ENCODE data around the gene JUN. TPM values are rescaled to one million over a fixed set of nuclear protein-coding genes. Genes with fewer than 3 reads are reported as not detected.

Gene JUN
- total RNA-seq, 4 donors from 2014 or later: 77.7 to 126 (median 111) TPM

DNA sequence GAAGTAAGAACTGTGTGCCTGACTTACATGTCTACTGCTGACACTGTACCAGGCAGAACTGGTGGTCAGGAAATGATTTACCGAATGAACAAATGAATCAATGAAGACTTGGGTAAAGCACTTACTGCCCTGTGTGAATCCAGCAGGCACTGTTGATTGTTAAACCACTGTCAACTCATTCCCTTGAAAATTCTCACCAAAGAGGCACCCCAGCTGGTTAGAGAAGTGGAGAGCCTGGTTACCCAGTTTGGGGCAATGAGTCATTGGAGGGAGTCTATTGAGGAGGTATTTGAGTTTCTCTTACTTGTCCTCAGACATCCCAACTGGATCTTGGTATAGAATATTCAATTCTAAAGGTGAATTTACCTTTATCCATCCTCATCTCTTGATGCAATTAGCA, 34.2 kb downstream of the JUN start:
- Histone ChIP-seq H3K4me1 (peaks cover under 1 to 26% (median 22%) of the 10 kb centered on the region in 4 donors), H3K27me3 (no peaks in the 10 kb centered on the region), H3K36me3 (no peaks in the 10 kb centered on the region), H3K4me3 (no peak overlapping the region), H3K9me3 (no peaks in the 10 kb centered on the region), H3K27ac (replicated peaks in 1 of 4) (no peak overlapping the region)
- intact Hi-C loops (cut with DNase I): no loop called here
- WGBS: 100% methylated on average over 1 of the region's 1 CpG
- no peak for DNase-seq (ENCODE audit: extremely low spot score)
- TF ChIP-seq EP300 (IDR thresholded peaks at IDR 0.05): no peak
- TF ChIP-seq POLR2A (IDR thresholded peaks at IDR 0.05; ENCODE audit: low read depth): no peak
- no peak for TF ChIP-seq POLR2AphosphoS5 (IDR thresholded peaks at IDR 0.05)
- TF ChIP-seq, protein P1, sequence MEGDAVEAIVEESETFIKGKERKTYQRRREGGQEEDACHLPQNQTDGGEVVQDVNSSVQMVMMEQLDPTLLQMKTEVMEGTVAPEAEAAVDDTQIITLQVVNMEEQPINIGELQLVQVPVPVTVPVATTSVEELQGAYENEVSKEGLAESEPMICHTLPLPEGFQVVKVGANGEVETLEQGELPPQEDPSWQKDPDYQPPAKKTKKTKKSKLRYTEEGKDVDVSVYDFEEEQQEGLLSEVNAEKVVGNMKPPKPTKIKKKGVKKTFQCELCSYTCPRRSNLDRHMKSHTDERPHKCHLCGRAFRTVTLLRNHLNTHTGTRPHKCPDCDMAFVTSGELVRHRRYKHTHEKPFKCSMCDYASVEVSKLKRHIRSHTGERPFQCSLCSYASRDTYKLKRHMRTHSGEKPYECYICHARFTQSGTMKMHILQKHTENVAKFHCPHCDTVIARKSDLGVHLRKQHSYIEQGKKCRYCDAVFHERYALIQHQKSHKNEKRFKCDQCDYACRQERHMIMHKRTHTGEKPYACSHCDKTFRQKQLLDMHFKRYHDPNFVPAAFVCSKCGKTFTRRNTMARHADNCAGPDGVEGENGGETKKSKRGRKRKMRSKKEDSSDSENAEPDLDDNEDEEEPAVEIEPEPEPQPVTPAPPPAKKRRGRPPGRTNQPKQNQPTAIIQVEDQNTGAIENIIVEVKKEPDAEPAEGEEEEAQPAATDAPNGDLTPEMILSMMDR (IDR thresholded peaks at IDR 0.05): no peak

DNA sequence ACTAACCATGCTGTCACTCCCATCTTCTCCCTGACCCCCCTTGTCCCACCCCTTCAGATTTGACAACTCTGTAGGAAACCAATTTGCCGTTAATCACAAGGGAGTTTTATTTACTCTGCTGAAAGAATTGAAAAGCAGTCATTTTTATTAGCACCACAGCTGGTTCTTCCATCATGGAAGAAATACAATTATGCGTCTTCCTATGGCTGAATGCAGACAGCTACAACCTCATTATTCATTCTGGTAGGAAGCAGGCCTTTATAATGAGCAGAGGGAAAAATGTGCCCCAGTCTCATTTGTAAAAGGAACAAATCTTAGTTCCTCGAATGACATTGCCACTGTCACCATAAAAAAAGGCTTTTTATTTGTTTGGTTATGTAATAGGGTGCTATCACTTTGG, 35.2 kb downstream of the JUN start:
- TF ChIP-seq EP300 (IDR thresholded peaks at IDR 0.05) (no peak), POLR2AphosphoS5 (IDR thresholded peaks at IDR 0.05) (no peak), POLR2A (IDR thresholded peaks at IDR 0.05; ENCODE audit: low read depth) (no peak)
- TF ChIP-seq, protein P1 (IDR thresholded peaks at IDR 0.05): no peak
- H3K4me1 ChIP-seq: peaks cover 0 to 16% (median 14%) of the 10 kb centered on the region in 4 donors
- H3K27me3 ChIP-seq: no peaks in the 10 kb centered on the region
- no peaks in the 10 kb centered on the region for H3K36me3 ChIP-seq
- H3K27ac ChIP-seq (replicated peaks in 1 of 4): no peak overlapping the region
- WGBS: 49% methylated on average over 3 of the region's 3 CpGs
- intact Hi-C loops (cut with DNase I): no loop called here
- no peak for DNase-seq (ENCODE audit: extremely low spot score)
- no peaks in the 10 kb centered on the region for H3K9me3 ChIP-seq
- no peak overlapping the region for H3K4me3 ChIP-seq

DNA sequence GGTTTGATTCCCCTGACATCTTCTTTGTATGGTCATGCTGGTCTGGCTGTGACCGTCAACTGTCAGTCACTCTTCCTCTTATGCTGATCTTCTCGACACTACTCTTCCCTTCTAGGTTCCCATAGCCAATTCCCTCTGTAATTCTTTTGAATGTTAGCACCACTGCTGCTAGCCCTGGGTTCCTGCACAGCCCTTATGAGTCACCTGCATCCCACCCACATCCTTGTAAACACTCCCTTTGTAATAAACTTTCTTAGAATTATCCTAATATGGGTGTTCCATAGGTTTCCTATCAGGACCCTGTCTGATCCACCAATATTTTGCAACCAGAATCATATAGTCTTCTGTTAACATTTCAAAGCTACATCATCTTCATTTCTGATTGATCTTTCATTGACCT, 37.1 kb downstream of the JUN start:
- Histone ChIP-seq H3K4me3 (no peak overlapping the region), H3K9me3 (no peaks in the 10 kb centered on the region), H3K27ac (replicated peaks in 1 of 4) (no peak overlapping the region), H3K36me3 (no peaks in the 10 kb centered on the region), H3K27me3 (no peaks in the 10 kb centered on the region), H3K4me1 (no peaks in the 10 kb centered on the region)
- intact Hi-C loops (cut with DNase I): no loop called here
- no peak for TF ChIP-seq POLR2AphosphoS5 (IDR thresholded peaks at IDR 0.05)
- TF ChIP-seq POLR2A (IDR thresholded peaks at IDR 0.05; ENCODE audit: low read depth): no peak
- TF ChIP-seq, protein P1 (IDR thresholded peaks at IDR 0.05): no peak
- TF ChIP-seq EP300 (IDR thresholded peaks at IDR 0.05): no peak
- 95% methylated on average over 2 of the region's 2 CpGs for WGBS
- DNase-seq (ENCODE audit: extremely low spot score): no peak

DNA sequence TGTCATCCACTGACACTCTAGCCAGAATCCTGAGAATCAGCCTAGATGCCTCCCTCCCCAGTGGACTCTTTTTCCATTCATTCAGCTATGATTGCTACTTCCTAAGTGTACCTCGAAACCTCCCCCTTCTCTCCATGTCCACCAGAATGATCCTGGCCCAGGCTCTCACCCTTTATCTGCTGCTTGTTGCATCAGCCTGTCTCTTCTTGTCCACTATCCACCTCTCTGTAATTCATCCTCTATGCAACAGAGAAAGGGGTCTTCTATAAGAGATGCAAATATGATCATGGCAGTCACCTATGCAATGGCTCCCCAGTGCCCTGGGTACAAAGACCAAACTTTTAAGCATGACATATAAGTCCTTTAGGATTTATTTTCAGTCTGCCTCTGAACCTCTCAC, 37.7 kb downstream of the JUN start:
- Histone ChIP-seq H3K27ac (replicated peaks in 1 of 4) (no peak overlapping the region), H3K4me3 (no peak overlapping the region), H3K27me3 (no peaks in the 10 kb centered on the region), H3K9me3 (no peaks in the 10 kb centered on the region), H3K4me1 (no peaks in the 10 kb centered on the region), H3K36me3 (no peaks in the 10 kb centered on the region)
- TF ChIP-seq, protein P1 (IDR thresholded peaks at IDR 0.05): no peak
- TF ChIP-seq POLR2A (IDR thresholded peaks at IDR 0.05; ENCODE audit: low read depth): no peak
- TF ChIP-seq POLR2AphosphoS5 (IDR thresholded peaks at IDR 0.05): no peak
- TF ChIP-seq EP300 (IDR thresholded peaks at IDR 0.05): no peak
- no peak for DNase-seq (ENCODE audit: extremely low spot score)
- WGBS: 91% methylated on average over 1 of the region's 1 CpG
- intact Hi-C loops (cut with DNase I): no loop called here

DNA sequence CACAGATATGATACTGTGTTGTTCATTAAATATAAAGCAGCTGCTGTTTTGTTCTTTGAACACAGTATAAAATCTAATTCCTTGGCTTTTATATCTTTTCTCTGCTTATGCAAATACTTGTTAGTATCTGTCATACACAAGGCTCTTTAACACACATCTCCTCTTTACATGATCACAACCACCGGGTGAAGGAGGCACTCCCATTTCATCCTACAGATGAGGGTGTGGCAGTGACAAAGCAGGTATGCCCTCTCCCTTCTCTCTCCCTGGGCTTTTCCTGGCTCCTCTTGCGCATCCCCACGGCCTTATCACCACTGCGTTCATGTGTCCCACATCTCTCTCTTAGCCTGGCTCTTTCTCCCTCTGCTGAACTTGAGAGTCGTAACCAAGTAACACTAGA, 38.2 kb downstream of the JUN start:
- intact Hi-C loops (cut with DNase I): no loop called here
- H3K9me3 ChIP-seq: no peaks in the 10 kb centered on the region
- 74% methylated on average over 5 of the region's 5 CpGs for WGBS

More for the DNA sequence above, 38.2 kb downstream of the JUN start:
- Histone ChIP-seq H3K4me3 (no peak overlapping the region), H3K27me3 (no peaks in the 10 kb centered on the region), H3K27ac (replicated peaks in 1 of 4) (no peak overlapping the region), H3K36me3 (no peaks in the 10 kb centered on the region), H3K4me1 (no peaks in the 10 kb centered on the region)
- TF ChIP-seq POLR2AphosphoS5 (IDR thresholded peaks at IDR 0.05): no peak
- TF ChIP-seq, protein P1 (IDR thresholded peaks at IDR 0.05): no peak
- TF ChIP-seq POLR2A (IDR thresholded peaks at IDR 0.05; ENCODE audit: low read depth): no peak
- TF ChIP-seq EP300 (IDR thresholded peaks at IDR 0.05): no peak
- no peak for DNase-seq (ENCODE audit: extremely low spot score)

All from esophagus muscularis mucosa (tissue), 4 donors.